ENCODE measurements around the gene SVIL. TPM values are rescaled to one million over a fixed set of nuclear protein-coding genes. Genes with fewer than 3 reads are reported as not detected.

Gene SVIL
- polyA plus RNA-seq, 1 donor from 2014 or later = 7.3 TPM

DNA sequence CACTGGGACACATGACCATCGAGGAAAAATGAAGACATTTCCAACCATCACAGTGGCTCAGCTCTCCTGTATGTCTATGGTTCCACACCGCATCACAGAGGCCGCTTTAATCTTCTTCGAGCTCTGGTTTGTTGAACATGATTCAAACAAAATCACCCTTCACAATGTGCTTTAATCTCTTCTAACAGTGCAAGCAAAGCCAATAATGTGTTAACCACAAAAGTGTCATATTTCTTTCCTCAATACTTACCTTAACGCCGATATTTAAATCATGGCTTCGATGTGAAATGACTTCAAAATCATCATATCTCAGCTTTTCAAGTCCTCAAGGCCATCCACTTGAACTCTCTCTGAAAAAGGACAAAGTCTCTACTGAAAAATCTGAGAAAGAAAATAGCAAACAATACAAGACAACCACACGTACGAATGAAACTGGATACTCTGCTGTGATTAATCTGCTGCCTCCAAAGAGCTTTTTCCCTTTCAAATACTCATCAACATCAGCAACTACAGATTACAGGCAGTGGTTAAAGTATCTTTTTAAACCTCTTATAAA lies 23.0 kb upstream of the SVIL start:
- Histone ChIP-seq H3K9ac (ENCODE audit: low read length) (no peak overlapping the region), H3K4me3 (ENCODE audit: low read length) (no peak overlapping the region), H2AFZ (ENCODE audit: low read depth, low read length) (no peak overlapping the region), H3K27ac (ENCODE audit: low read length) (no peak overlapping the region), H3K36me3 (ENCODE audit: insufficient read depth, low read length) (peaks cover 6% of the 10 kb centered on the region), H3K79me2 (replicated peaks; ENCODE audit: insufficient read depth, low read length) (no peaks in the 10 kb centered on the region), H3F3A (ENCODE audit: insufficient read depth, low read length, poor library complexity, severe bottlenecking) (no peaks in the 10 kb centered on the region), H3K9me3 (ENCODE audit: low read length) (no peaks in the 10 kb centered on the region), H4K20me1 (ENCODE audit: insufficient read depth) (no peaks in the 10 kb centered on the region), H3K27me3 (ENCODE audit: insufficient read depth, low read depth, low read length) (no peaks in the 10 kb centered on the region), H3K4me2 (ENCODE audit: low read length) (no peak overlapping the region), H3K9me2 (ENCODE audit: insufficient read depth, low read length) (no peaks in the 10 kb centered on the region)
- TF ChIP-seq, protein P1, sequence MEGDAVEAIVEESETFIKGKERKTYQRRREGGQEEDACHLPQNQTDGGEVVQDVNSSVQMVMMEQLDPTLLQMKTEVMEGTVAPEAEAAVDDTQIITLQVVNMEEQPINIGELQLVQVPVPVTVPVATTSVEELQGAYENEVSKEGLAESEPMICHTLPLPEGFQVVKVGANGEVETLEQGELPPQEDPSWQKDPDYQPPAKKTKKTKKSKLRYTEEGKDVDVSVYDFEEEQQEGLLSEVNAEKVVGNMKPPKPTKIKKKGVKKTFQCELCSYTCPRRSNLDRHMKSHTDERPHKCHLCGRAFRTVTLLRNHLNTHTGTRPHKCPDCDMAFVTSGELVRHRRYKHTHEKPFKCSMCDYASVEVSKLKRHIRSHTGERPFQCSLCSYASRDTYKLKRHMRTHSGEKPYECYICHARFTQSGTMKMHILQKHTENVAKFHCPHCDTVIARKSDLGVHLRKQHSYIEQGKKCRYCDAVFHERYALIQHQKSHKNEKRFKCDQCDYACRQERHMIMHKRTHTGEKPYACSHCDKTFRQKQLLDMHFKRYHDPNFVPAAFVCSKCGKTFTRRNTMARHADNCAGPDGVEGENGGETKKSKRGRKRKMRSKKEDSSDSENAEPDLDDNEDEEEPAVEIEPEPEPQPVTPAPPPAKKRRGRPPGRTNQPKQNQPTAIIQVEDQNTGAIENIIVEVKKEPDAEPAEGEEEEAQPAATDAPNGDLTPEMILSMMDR (IDR thresholded peaks at IDR 0.05; ENCODE audit: poor library complexity, severe bottlenecking) = no peak
- TF ChIP-seq TAF1 (IDR thresholded peaks at IDR 0.05; ENCODE audit: low read depth) = no peak
- no peak for TF ChIP-seq MXI1 (conservative IDR thresholded peaks at IDR 0.05; ENCODE audit: poor library complexity, severe bottlenecking)
- no peak for TF ChIP-seq RAD21 (conservative IDR thresholded peaks at IDR 0.05)
- TF ChIP-seq POLR2AphosphoS5 (IDR thresholded peaks at IDR 0.05) = no peak
- TF ChIP-seq, protein P2, sequence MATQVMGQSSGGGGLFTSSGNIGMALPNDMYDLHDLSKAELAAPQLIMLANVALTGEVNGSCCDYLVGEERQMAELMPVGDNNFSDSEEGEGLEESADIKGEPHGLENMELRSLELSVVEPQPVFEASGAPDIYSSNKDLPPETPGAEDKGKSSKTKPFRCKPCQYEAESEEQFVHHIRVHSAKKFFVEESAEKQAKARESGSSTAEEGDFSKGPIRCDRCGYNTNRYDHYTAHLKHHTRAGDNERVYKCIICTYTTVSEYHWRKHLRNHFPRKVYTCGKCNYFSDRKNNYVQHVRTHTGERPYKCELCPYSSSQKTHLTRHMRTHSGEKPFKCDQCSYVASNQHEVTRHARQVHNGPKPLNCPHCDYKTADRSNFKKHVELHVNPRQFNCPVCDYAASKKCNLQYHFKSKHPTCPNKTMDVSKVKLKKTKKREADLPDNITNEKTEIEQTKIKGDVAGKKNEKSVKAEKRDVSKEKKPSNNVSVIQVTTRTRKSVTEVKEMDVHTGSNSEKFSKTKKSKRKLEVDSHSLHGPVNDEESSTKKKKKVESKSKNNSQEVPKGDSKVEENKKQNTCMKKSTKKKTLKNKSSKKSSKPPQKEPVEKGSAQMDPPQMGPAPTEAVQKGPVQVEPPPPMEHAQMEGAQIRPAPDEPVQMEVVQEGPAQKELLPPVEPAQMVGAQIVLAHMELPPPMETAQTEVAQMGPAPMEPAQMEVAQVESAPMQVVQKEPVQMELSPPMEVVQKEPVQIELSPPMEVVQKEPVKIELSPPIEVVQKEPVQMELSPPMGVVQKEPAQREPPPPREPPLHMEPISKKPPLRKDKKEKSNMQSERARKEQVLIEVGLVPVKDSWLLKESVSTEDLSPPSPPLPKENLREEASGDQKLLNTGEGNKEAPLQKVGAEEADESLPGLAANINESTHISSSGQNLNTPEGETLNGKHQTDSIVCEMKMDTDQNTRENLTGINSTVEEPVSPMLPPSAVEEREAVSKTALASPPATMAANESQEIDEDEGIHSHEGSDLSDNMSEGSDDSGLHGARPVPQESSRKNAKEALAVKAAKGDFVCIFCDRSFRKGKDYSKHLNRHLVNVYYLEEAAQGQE (IDR thresholded peaks at IDR 0.05; ENCODE audit: borderline replicate concordance) = no peak
- no peak for TF ChIP-seq EZH2 (IDR thresholded peaks at IDR 0.05; ENCODE audit: borderline replicate concordance, insufficient read depth, low read length, poor library complexity, severe bottlenecking)
- no peak for TF ChIP-seq SMC3 (conservative IDR thresholded peaks at IDR 0.05; ENCODE audit: poor library complexity)
- no peak for TF ChIP-seq EP300 (conservative IDR thresholded peaks at IDR 0.05; ENCODE audit: poor library complexity, severe bottlenecking)

DNA sequence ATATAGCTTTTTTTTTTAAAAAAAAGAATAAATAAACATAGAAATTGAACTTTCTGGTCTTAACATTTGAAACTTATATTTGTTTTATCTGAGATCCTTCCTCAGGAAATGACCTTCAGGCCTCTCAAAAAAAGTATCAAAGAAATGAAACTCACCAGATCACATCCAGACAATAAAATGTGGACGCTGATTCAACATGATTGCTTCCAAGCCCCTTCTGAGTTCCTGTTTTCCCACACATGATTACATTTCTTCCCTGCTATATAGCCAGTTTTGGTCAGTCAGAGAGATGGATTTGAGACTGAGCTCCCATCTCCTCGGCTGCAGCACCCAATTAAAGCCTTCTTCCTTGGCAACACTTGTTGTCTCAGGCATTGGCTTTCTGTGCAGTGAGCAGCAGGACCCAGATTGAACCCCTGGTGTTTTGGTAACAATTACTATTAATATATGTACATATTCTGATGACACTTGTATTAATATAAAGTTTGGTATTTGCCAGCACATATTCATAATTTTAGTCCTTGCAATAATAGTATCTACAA lies 21.8 kb upstream of the SVIL start:
- Histone ChIP-seq H3K4me3 (ENCODE audit: low read length) (no peak overlapping the region), H3K79me2 (replicated peaks; ENCODE audit: insufficient read depth, low read length) (no peaks in the 10 kb centered on the region), H2AFZ (ENCODE audit: low read depth, low read length) (no peak overlapping the region), H3K9me3 (ENCODE audit: low read length) (no peaks in the 10 kb centered on the region), H3K9me2 (ENCODE audit: insufficient read depth, low read length) (no peaks in the 10 kb centered on the region), H3F3A (ENCODE audit: insufficient read depth, low read length, poor library complexity, severe bottlenecking) (no peaks in the 10 kb centered on the region), H3K27ac (ENCODE audit: low read length) (no peak overlapping the region), H4K20me1 (ENCODE audit: insufficient read depth) (no peaks in the 10 kb centered on the region), H3K9ac (ENCODE audit: low read length) (no peak overlapping the region), H3K4me2 (ENCODE audit: low read length) (no peak overlapping the region), H3K27me3 (ENCODE audit: insufficient read depth, low read depth, low read length) (no peaks in the 10 kb centered on the region), H3K36me3 (ENCODE audit: insufficient read depth, low read length) (peaks cover 6% of the 10 kb centered on the region)
- TF ChIP-seq EZH2 (IDR thresholded peaks at IDR 0.05; ENCODE audit: borderline replicate concordance, insufficient read depth, low read length, poor library complexity, severe bottlenecking) (no peak), SMC3 (conservative IDR thresholded peaks at IDR 0.05; ENCODE audit: poor library complexity) (no peak), MXI1 (conservative IDR thresholded peaks at IDR 0.05; ENCODE audit: poor library complexity, severe bottlenecking) (no peak), POLR2AphosphoS5 (IDR thresholded peaks at IDR 0.05) (no peak), TAF1 (IDR thresholded peaks at IDR 0.05; ENCODE audit: low read depth) (no peak), EP300 (conservative IDR thresholded peaks at IDR 0.05; ENCODE audit: poor library complexity, severe bottlenecking) (no peak), RAD21 (conservative IDR thresholded peaks at IDR 0.05) (no peak)
- TF ChIP-seq, protein P1 (IDR thresholded peaks at IDR 0.05; ENCODE audit: poor library complexity, severe bottlenecking) = no peak
- TF ChIP-seq, protein P2 (IDR thresholded peaks at IDR 0.05; ENCODE audit: borderline replicate concordance) = no peak
